Measurements from ENCODE around the gene TOX3.

Gene TOX3

GRCh38 chr16:52554334-52554733, 7.4 kb upstream of the TOX3 start:
- no peak overlapping the region for H3K4me3 ChIP-seq (replicated peaks; ENCODE audit: low read depth, low read length)
- no peaks in the 10 kb centered on the region for H3K36me3 ChIP-seq (ENCODE audit: control insufficient read depth, insufficient read depth, low read length)
- TF ChIP-seq CTCF (IDR thresholded peaks at IDR 0.05; ENCODE audit: insufficient read depth, low read length, poor library complexity, severe bottlenecking) = no peak
- no peaks in the 10 kb centered on the region for H3K27me3 ChIP-seq (replicated peaks; ENCODE audit: control insufficient read depth, insufficient read depth, low read length)
- no peak for DNase-seq (ENCODE audit: extremely low read depth, insufficient read length)

- Histone ChIP-seq H3K27me3 (replicated peaks; ENCODE audit: control insufficient read depth, insufficient read depth, low read length) (no peaks in the 10 kb centered on the region), H3K36me3 (ENCODE audit: control insufficient read depth, insufficient read depth, low read length) (no peaks in the 10 kb centered on the region)
These were observed 6.4 kb upstream of the TOX3 start for GRCh38 chr16:52553322-52553721.

GRCh38 chr16:52552643-52553042, 5.7 kb upstream of the TOX3 start:
- no peaks in the 10 kb centered on the region for H3K36me3 ChIP-seq (ENCODE audit: control insufficient read depth, insufficient read depth, low read length)
- DNase-seq (ENCODE audit: extremely low read depth, insufficient read length) = no peak
- TF ChIP-seq CTCF (IDR thresholded peaks at IDR 0.05; ENCODE audit: insufficient read depth, low read length, poor library complexity, severe bottlenecking) = no peak
- H3K27me3 ChIP-seq (replicated peaks; ENCODE audit: control insufficient read depth, insufficient read depth, low read length) = no peaks in the 10 kb centered on the region
- H3K4me3 ChIP-seq (replicated peaks; ENCODE audit: low read depth, low read length) = no peak overlapping the region

More at GRCh38 chr16:52553322-52553721, 6.4 kb upstream of the TOX3 start:
- DNase-seq (ENCODE audit: extremely low read depth, insufficient read length) = no peak
- peak; percentile 3 for TF ChIP-seq CTCF (IDR thresholded peaks at IDR 0.05; ENCODE audit: insufficient read depth, low read length, poor library complexity, severe bottlenecking)
- no peak overlapping the region for H3K4me3 ChIP-seq (replicated peaks; ENCODE audit: low read depth, low read length)

- no peak for DNase-seq (ENCODE audit: extremely low read depth, insufficient read length)
- Histone ChIP-seq H3K4me3 (replicated peaks; ENCODE audit: low read depth, low read length) (no peak overlapping the region), H3K36me3 (ENCODE audit: control insufficient read depth, insufficient read depth, low read length) (no peaks in the 10 kb centered on the region), H3K27me3 (replicated peaks; ENCODE audit: control insufficient read depth, insufficient read depth, low read length) (no peaks in the 10 kb centered on the region)
- no peak for TF ChIP-seq CTCF (IDR thresholded peaks at IDR 0.05; ENCODE audit: insufficient read depth, low read length, poor library complexity, severe bottlenecking)
These were observed 2.2 kb upstream of the TOX3 start for GRCh38 chr16:52549011-52549692.

- TF ChIP-seq CTCF (IDR thresholded peaks at IDR 0.05; ENCODE audit: insufficient read depth, low read length, poor library complexity, severe bottlenecking) = no peak
- Histone ChIP-seq H3K4me3 (replicated peaks; ENCODE audit: low read depth, low read length) (no peak overlapping the region), H3K27me3 (replicated peaks; ENCODE audit: control insufficient read depth, insufficient read depth, low read length) (no peaks in the 10 kb centered on the region), H3K36me3 (ENCODE audit: control insufficient read depth, insufficient read depth, low read length) (no peaks in the 10 kb centered on the region)
- no peak for DNase-seq (ENCODE audit: extremely low read depth, insufficient read length)
These were observed 1.5 kb upstream of the TOX3 start for GRCh38 chr16:52548261-52549010.

Data from GM06990 (cell line).